ENCODE data around the gene CNTFR. TPM values are rescaled to one million over a fixed set of nuclear protein-coding genes. Genes with fewer than 3 reads are reported as not detected.

Gene CNTFR
- total RNA-seq, 1 donor from 2014 or later: 3.1 TPM

DNA sequence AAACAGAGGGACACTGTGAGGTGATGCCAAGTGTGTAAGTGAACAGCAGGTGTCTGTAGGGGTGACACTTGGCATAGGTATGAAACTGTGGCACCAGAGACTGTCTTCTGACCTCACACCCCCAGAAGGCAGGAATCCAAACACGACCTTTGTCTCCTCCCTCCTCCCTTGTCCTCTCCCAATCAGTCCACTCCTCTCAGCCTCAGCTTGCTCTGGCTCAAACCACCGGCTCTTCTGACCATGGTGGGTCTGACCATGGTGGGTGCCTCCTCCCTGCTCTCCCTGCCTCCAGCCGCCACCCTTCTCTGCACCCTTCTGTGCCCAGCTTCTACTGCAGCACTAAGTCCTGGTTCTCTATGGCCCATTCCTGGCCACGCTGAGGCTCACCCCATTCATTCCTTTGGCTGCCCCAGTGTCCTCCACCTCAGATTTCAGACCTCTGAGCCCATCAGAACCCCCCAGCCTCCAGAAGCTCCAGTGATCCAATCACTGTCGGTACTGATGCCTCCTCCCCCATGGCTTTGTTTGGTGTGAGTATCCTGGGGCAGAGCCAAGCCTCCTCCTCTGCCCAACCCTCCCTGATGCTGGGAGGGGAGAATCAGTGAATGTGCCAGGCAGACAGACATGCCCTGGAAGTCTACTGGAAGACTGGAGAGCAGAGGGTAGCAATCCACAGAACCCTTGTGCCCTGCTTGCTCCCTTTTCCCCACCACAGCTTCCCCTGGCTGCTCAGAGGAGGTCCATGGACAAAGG is 41.1 kb upstream of the CNTFR start:
- Mint-ChIP-seq H3K27me3 (ENCODE audit: unreplicated experiment) (peaks cover 33% of the 10 kb centered on the region), H3K36me3 (ENCODE audit: low read depth, unreplicated experiment) (peaks cover 12% of the 10 kb centered on the region), H3K9me3 (ENCODE audit: unreplicated experiment) (no peaks in the 10 kb centered on the region), H3K27ac (ENCODE audit: unreplicated experiment) (no peak overlapping the region), H3K4me1 (ENCODE audit: unreplicated experiment) (peaks cover 11% of the 10 kb centered on the region), H3K4me3 (ENCODE audit: unreplicated experiment) (no peak overlapping the region)
- TF ChIP-seq CTCF (IDR thresholded peaks at IDR 0.05; ENCODE audit: unreplicated experiment): no peak
- DNase-seq (ENCODE audit: low spot score): no peak

- Mint-ChIP-seq H3K9me3 (ENCODE audit: unreplicated experiment) (no peaks in the 10 kb centered on the region), H3K4me3 (ENCODE audit: unreplicated experiment) (peak overlapping the region; percentile 75), H3K36me3 (ENCODE audit: low read depth, unreplicated experiment) (peaks cover 7% of the 10 kb centered on the region), H3K4me1 (ENCODE audit: unreplicated experiment) (peaks cover 11% of the 10 kb centered on the region), H3K27me3 (ENCODE audit: unreplicated experiment) (peaks cover 33% of the 10 kb centered on the region), H3K27ac (ENCODE audit: unreplicated experiment) (no peak overlapping the region)
- no peak for TF ChIP-seq CTCF (IDR thresholded peaks at IDR 0.05; ENCODE audit: unreplicated experiment)
- DNase-seq (ENCODE audit: low spot score): no peak
Observed at GRCh38 chr9:34629491-34629808, 39.9 kb upstream of the CNTFR start.

DNA sequence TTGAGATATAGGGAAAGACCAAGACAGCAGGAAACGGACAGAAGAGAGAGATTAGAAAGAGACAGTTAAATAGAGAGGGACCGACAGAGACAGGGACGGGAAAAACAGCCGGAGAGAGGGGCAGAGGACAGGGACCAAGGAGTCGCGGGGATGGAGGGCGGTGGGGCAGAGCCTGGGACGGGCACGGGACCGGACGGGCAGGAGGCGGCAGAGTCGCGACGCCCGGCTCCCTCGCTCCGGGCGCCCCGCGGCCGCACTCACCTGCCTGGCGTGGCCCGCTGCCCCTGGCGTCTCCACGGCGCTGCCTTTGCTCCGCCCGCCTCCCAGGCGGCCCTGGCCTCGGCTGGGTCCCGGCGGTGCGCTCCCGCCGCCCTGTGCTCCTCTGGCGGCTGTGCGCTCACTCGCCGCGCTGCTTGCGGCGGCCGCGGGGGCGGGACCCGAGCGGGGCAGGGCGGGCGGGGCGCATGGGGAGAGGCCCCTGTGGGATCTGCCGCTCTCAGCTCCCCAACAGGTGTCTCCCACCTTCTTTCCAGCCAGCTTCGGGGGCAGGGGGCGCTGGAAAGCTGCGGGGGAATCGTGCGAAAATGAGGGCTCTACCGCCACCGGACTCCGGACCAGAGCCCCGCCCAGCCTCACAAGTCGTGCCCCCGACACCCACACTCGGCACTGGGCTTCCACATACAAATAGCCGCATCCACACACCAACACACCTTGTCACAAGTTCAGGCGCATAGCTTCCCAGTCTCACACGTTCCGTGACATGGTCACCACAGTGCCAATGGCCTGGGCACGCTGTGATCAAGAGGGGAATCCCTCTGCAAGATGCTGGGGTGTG is 39.3 kb upstream of the CNTFR start, which contains the start of gene ARID3C:
TSS of gene ARID3C (minus strand) at position 411 of the 835 bp plus-strand sequence. CDS start 1,052 bp downstream, outside the sequence.
- H3K27me3 Mint-ChIP-seq (ENCODE audit: unreplicated experiment): peaks cover 33% of the 10 kb centered on the region
- TF ChIP-seq CTCF (IDR thresholded peaks at IDR 0.05; ENCODE audit: unreplicated experiment): no peak
- DNase-seq (ENCODE audit: low spot score): peak; percentile 41
- peak within 1 kb of the TSS; percentile 88 for H3K4me3 Mint-ChIP-seq (ENCODE audit: unreplicated experiment)
- peaks cover 11% of the 10 kb centered on the region for H3K4me1 Mint-ChIP-seq (ENCODE audit: unreplicated experiment)
- H3K27ac Mint-ChIP-seq (ENCODE audit: unreplicated experiment): no peak within 1 kb of the TSS
- no peaks in the 10 kb centered on the region for H3K9me3 Mint-ChIP-seq (ENCODE audit: unreplicated experiment)
- H3K36me3 Mint-ChIP-seq (ENCODE audit: low read depth, unreplicated experiment): peaks cover 6% of the 10 kb centered on the region

- peaks cover 35% of the 10 kb centered on the region for H3K27me3 Mint-ChIP-seq (ENCODE audit: unreplicated experiment)
- H3K36me3 Mint-ChIP-seq (ENCODE audit: low read depth, unreplicated experiment): peaks cover 6% of the 10 kb centered on the region
- no peak overlapping the region for H3K27ac Mint-ChIP-seq (ENCODE audit: unreplicated experiment)
- H3K4me1 Mint-ChIP-seq (ENCODE audit: unreplicated experiment): peaks cover 11% of the 10 kb centered on the region
- peak overlapping the region; percentile 88 for H3K4me3 Mint-ChIP-seq (ENCODE audit: unreplicated experiment)
- no peaks in the 10 kb centered on the region for H3K9me3 Mint-ChIP-seq (ENCODE audit: unreplicated experiment)
- no peak for TF ChIP-seq CTCF (IDR thresholded peaks at IDR 0.05; ENCODE audit: unreplicated experiment)
- DNase-seq (ENCODE audit: low spot score): no peak
Observed at GRCh38 chr9:34627716-34628655, 38.5 kb upstream of the CNTFR start.
